Endothelial cell of umbilical vein (primary cell): Measurements from ENCODE around the gene TBRG1. TPM values are rescaled to one million over a fixed set of nuclear protein-coding genes. Genes with fewer than 3 reads are reported as not detected.

ENCODE experiments used
- Bru-seq: library from RNA; stranded (reverse); fragments of 400-500 nt; gene quantifications from one replicate; lab custom pipeline; 2021; lab: Mats Ljungman, UMichigan
- BruChase-seq, 2 experiments: library from RNA; stranded (reverse); fragments of 400-500 nt; gene quantifications; one replicate each; lab custom pipeline; 2021; lab: Mats Ljungman, UMichigan
- BruUV-seq: library from RNA; stranded (reverse); fragments of 400-500 nt; replicated peaks from 2 replicates; lab custom pipeline; 2021; lab: Mats Ljungman, UMichigan
- CTCF ChIA-PET: fragments of 300-600, 350-600 bp; sonication (Branson Sonifier 250); formaldehyde crosslinking; loops from one replicate; lab custom pipeline; 2021; ENCODE audit warnings: antibody characterized with exemption, inconsistent platforms; lab: Charles Lee
- POLR2A ChIA-PET: fragments of 300-600, 350-600 bp; sonication (Branson Sonifier 250); formaldehyde crosslinking; loops from one replicate; lab custom pipeline; 2021; ENCODE audit warnings: antibody characterized with exemption, inconsistent platforms; lab: Charles Lee
- DNase-seq: peaks from one replicate; pipeline ENCODE4 v3.0.0-alpha.2; 2011; ENCODE audit warnings: low read depth, low spot score
- FAIRE-seq: peaks from 2 replicates; lab custom pipeline; 2011; peaks lifted over from hg19 to GRCh38; lab: Jason Lieb, UNC
- H2AFZ ChIP-seq: 2 replicates; pipeline ENCODE4 v1.6.0; 2012; ENCODE audit warnings: low read depth, low read length, control low read depth, inconsistent platforms
- H3K27ac ChIP-seq: 2 replicates; pipeline ENCODE4 v1.5.1; 2011; ENCODE audit warnings: low read depth, mild to moderate bottlenecking, control low read depth, low read length, moderate library complexity; ENCODE audit not compliant: insufficient read depth
- H3K27me3 ChIP-seq, 2 experiments: 2 replicates each; pipeline versions ENCODE4 v1.6.0 to v1.6.1; 2011; ENCODE audit warnings: low read length in 2 of 2, mixed read lengths in 1 of 2; ENCODE audit not compliant: control insufficient read depth in 2 of 2, insufficient read depth in 2 of 2
- H3K36me3 ChIP-seq, 2 experiments: 2 replicates in 1 of 2; 3 replicates in 1 of 2; pipeline ENCODE4 v1.5.1; 2011; ENCODE audit warnings: low read length in 2 of 2, mild to moderate bottlenecking in 1 of 2, moderate library complexity in 1 of 2; ENCODE audit not compliant: control insufficient read depth in 2 of 2, insufficient read depth in 2 of 2; ENCODE audit errors: extremely low read depth in 1 of 2
- H3K4me1 ChIP-seq: 3 replicates; pipeline ENCODE4 v1.5.1; 2011; ENCODE audit warnings: mild to moderate bottlenecking, low read length; ENCODE audit not compliant: control insufficient read depth, insufficient read depth; ENCODE audit errors: extremely low read depth
- H3K4me2 ChIP-seq: 2 replicates; pipeline ENCODE4 v1.6.1; 2011; ENCODE audit warnings: low read length, control low read depth, mixed read lengths; ENCODE audit not compliant: insufficient read depth
- H3K4me3 ChIP-seq, 3 experiments: fragments of 200-600 bp in 1 of 3; sonication (generic), shearing (Covaris generic) in 1 of 3; replicated peaks in 1 of 3; 2 replicates each; pipeline ENCODE4 v1.5.1; 2011 to 2016; ENCODE audit warnings: control low read depth in 3 of 3, low read length in 3 of 3, mild to moderate bottlenecking in 2 of 3, inconsistent platforms in 1 of 3, low read depth in 1 of 3, moderate library complexity in 1 of 3; ENCODE audit not compliant: insufficient read depth in 1 of 3
- H3K79me2 ChIP-seq: 2 replicates; pipeline ENCODE4 v1.6.0; 2012; ENCODE audit warnings: low read length, inconsistent platforms; ENCODE audit not compliant: control insufficient read depth, insufficient read depth
- H3K9ac ChIP-seq: replicated peaks from 2 replicates; pipeline ENCODE3; 2011; ENCODE audit warnings: low read length, control low read depth; ENCODE audit not compliant: insufficient read depth; ENCODE audit errors: extremely low read depth
- H3K9me1 ChIP-seq: replicated peaks from 3 replicates; pipeline ENCODE4 v1.6.0; 2011; ENCODE audit warnings: mild to moderate bottlenecking, low read length; ENCODE audit not compliant: control insufficient read depth, insufficient read depth; ENCODE audit errors: extremely low read depth
- H3K9me3 ChIP-seq: replicated peaks from 2 replicates; pipeline ENCODE4 v1.5.1; 2012; ENCODE audit warnings: low read length, inconsistent platforms; ENCODE audit not compliant: control insufficient read depth, insufficient read depth
- H4K20me1 ChIP-seq: replicated peaks from 2 replicates; pipeline ENCODE3; 2011; ENCODE audit warnings: mild to moderate bottlenecking, low read length; ENCODE audit not compliant: control insufficient read depth, insufficient read depth; ENCODE audit errors: extremely low read depth
- EZH2 ChIP-seq: IDR thresholded peaks from 2 replicates; pipeline ENCODE4 v1.6.1; 2012; ENCODE audit warnings: borderline replicate concordance, low read depth, mild to moderate bottlenecking, moderate library complexity, low read length, inconsistent platforms; ENCODE audit not compliant: severe bottlenecking
- POLR2A ChIP-seq: IDR thresholded peaks from 2 replicates; pipeline ENCODE4 v1.6.1; 2012; ENCODE audit warnings: low read depth, mild to moderate bottlenecking, control low read depth, low read length
- POLR2AphosphoS5 ChIP-seq: IDR thresholded peaks from 2 replicates; pipeline ENCODE4 v1.6.1; 2012; ENCODE audit warnings: low read depth, mild to moderate bottlenecking, control low read depth, low read length, moderate library complexity; ENCODE audit not compliant: insufficient read depth
- dilution Hi-C: fragments of 300-500 bp; cut with MboI; formaldehyde crosslinking; loops from one replicate; pipeline ENCODE4 v1.15.0; 2019; ENCODE audit warnings: low sequenced_read_pairs; ENCODE audit not compliant: extremely low pct_ligation_motif_present
- intact Hi-C: fragments of 100-400 bp; cut with micrococcal nuclease; formaldehyde crosslinking; loops from one replicate; pipeline ENCODE4 v1.10.0; 2022
- long read RNA-seq: library from polyadenylated mRNA; stranded (forward); transcript quantifications from one replicate; pipeline ENCODE4 v2.0.0, GENCODE V29; 2021
- polyA minus RNA-seq, 3 experiments: library from RNA; depleted of rRNA, polyadenylated mRNA; stranded (reverse); fragments of >200 nt; gene quantifications; 1 replicate in 1 of 3; 2 replicates in 2 of 3; pipeline ENCODE4 v1.2.3, GENCODE V29; 2011
- polyA plus RNA-seq, 4 experiments: library from polyadenylated mRNA; depleted of rRNA in 3 of 4; stranded (reverse) in 3 of 4; unstranded in 1 of 4; fragments of >200 nt; gene quantifications; 2 replicates each; pipeline versions ENCODE4 v1.2.1 to v1.2.3, GENCODE V29; 2011 to 2012; ENCODE audit warnings: missing spikeins in 1 of 4
- total RNA-seq: library from RNA; stranded (reverse); gene quantifications from 2 replicates; pipeline ENCODE4 v1.2.3, GENCODE V29; 2021
- TF ChIP-seq, protein P1 (sequence below), 2 donors: IDR thresholded peaks; 1 replicate in 1 of 2; 2 replicates in 1 of 2; pipeline ENCODE4 v1.5.1; 2011; ENCODE audit warnings: low read length in 2 of 2, mild to moderate bottlenecking in 2 of 2, moderate library complexity in 2 of 2, control low read depth in 1 of 2, inconsistent platforms in 1 of 2, low read depth in 1 of 2; ENCODE audit not compliant: insufficient read depth in 1 of 2; ENCODE audit errors: extremely low read depth in 1 of 2

TBRG1 gene, protein sequence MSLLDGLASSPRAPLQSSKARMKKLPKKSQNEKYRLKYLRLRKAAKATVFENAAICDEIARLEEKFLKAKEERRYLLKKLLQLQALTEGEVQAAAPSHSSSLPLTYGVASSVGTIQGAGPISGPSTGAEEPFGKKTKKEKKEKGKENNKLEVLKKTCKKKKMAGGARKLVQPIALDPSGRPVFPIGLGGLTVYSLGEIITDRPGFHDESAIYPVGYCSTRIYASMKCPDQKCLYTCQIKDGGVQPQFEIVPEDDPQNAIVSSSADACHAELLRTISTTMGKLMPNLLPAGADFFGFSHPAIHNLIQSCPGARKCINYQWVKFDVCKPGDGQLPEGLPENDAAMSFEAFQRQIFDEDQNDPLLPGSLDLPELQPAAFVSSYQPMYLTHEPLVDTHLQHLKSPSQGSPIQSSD
- total RNA-seq (29.6 and 34.4 TPM in 2 replicates), polyA plus RNA-seq (22.4 and 24.3 TPM in 2 replicates), polyA minus RNA-seq (23.0 and 24.4 TPM in 2 replicates), Bru-seq, nascent RNA (percentile 89 among the genes with signal in this experiment), BruChase-seq, experiment 1, labeled RNA remaining after a 6-hour chase (percentile 89 among the genes with signal in this experiment), BruChase-seq, experiment 2, labeled RNA remaining after a 2-hour chase (percentile 96 among the genes with signal in this experiment)
- 17.4 and 20.9 TPM in 2 replicates for polyA plus RNA-seq (2011; cell fraction: cytosol; rRNA removed)
- 124 and 125 TPM in 2 replicates for polyA plus RNA-seq (2011; cell fraction: nucleus; rRNA removed)
- 29.5 and 29.7 TPM in 2 replicates for polyA plus RNA-seq (2012)
- 7.8 TPM for polyA minus RNA-seq (2011; cell fraction: cytosol; rRNA and poly(A)+ RNA removed)
- polyA minus RNA-seq (2011; cell fraction: nucleus; rRNA and poly(A)+ RNA removed) = 33.1 and 35.3 TPM in 2 replicates
- long read RNA-seq, full-length matches to known transcripts = 83 of 137 reads
- long read RNA-seq, partial matches to known transcripts = 3 of 137 reads
- long read RNA-seq, other reads (novel, unspliced or antisense) = 51 of 137 reads

DNA sequence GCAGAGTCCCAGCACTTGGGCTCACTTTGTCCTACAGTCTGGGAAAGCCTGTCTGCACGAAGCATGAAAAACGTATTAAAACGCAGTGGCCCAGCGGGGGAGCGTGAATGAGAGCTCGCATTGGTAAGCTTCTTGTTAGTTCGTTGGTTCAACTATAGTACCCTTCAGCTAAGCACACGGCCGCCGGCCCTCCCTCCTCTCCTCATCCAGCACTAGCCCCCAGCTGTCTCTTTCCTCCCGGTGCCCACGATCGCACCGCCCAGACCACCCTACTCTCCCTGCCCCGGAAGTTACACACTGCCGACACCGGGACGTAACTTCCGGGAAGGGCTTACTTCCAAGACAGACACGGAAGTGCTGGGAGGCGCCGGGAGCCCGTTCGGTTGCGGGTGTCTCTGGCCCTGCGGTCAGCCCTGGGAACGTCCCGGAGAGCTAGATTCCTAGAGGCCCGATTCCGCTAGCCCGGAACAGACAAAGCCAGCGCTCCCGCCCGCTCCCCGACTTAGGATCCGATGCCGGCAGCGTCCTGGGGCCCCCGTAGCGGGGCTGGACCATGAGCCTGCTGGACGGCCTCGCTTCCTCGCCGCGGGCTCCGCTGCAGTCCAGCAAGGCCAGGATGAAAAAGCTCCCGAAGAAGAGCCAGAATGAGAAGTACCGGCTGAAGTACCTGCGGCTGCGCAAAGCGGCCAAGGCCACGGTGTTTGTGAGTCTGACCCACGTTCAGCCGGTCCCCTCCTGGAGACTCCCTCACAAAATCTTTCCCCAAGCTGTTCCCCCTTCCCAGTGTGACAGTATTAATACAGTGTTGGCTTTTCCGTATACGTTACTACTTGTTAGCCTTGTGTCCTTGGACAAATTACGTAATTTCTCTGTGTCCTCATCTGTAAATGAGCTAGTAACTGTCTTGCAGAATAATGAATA is at the start of gene TBRG1:
Gene TBRG1, plus strand, starts transcription at position 334 of the 921 bp plus-strand sequence. Its CDS starts 220 bp downstream, at position 554.
- Histone ChIP-seq H3K36me3 (peaks cover 12 to 15% of the 10 kb centered on the region in 2 experiments), H3K4me1 (peaks cover 19% of the 10 kb centered on the region), H3K27ac (peak within 1 kb of the TSS; percentile 87), H3K4me2 (peak within 1 kb of the TSS; percentile 97), H3K4me3 (peak within 1 kb of the TSS; percentile 67 to 94 (median 74)), H3K9me3 (no peaks in the 10 kb centered on the region), H3K27me3 (peaks cover 12 to 15% of the 10 kb centered on the region in 2 experiments), H3K9me1 (no peaks in the 10 kb centered on the region), H2AFZ (peak within 1 kb of the TSS; percentile 90), H3K79me2 (peaks cover 25% of the 10 kb centered on the region), H4K20me1 (no peaks in the 10 kb centered on the region), H3K9ac (peak within 1 kb of the TSS; percentile 97)
- intact Hi-C loops (loop anchor here (5.0 kb wide), 1 partner anchor 490 kb away; the partner anchor contains the start of gene TMEM218), dilution Hi-C loops (no loop called here)
- TSS peak; percentile 66 for BruUV-seq
- POLR2A ChIA-PET = interaction anchor here (0.5 to 1.0 kb wide), 5 partner anchors 32 to 1285 kb away, joined by 3 read pairs; no protein-coding TSS in a partner anchor
- DNase-seq = peak; percentile 92
- peak; percentile 99 for FAIRE-seq
- TF ChIP-seq POLR2AphosphoS5 = peak; percentile 97
- TF ChIP-seq, protein P1, sequence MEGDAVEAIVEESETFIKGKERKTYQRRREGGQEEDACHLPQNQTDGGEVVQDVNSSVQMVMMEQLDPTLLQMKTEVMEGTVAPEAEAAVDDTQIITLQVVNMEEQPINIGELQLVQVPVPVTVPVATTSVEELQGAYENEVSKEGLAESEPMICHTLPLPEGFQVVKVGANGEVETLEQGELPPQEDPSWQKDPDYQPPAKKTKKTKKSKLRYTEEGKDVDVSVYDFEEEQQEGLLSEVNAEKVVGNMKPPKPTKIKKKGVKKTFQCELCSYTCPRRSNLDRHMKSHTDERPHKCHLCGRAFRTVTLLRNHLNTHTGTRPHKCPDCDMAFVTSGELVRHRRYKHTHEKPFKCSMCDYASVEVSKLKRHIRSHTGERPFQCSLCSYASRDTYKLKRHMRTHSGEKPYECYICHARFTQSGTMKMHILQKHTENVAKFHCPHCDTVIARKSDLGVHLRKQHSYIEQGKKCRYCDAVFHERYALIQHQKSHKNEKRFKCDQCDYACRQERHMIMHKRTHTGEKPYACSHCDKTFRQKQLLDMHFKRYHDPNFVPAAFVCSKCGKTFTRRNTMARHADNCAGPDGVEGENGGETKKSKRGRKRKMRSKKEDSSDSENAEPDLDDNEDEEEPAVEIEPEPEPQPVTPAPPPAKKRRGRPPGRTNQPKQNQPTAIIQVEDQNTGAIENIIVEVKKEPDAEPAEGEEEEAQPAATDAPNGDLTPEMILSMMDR (IDR thresholded peaks at IDR 0.05; ENCODE audit: extremely low read depth in 1 of 2, insufficient read depth in 1 of 2, low read depth in 1 of 2, low read length in 2 of 2) = no peak
- peak; percentile 97 for TF ChIP-seq POLR2A
- TF ChIP-seq EZH2 = no peak
- CTCF ChIA-PET = interaction anchor here (0.8 to 2.0 kb wide), 8 partner anchors 10 to 551 kb away, joined by 3 to 8 read pairs (median 4); no protein-coding TSS in a partner anchor
